MCF 10A (cell line): ENCODE measurements around the gene NHSL2. TPM values are rescaled to one million over a fixed set of nuclear protein-coding genes. Genes with fewer than 3 reads are reported as not detected.

Source experiments
- BruUV-seq: library from RNA; stranded (reverse); fragments of 400-500 nt; replicated peaks from 2 replicates; lab custom pipeline; 2021; lab: Mats Ljungman, UMichigan
- CTCF ChIA-PET: fragments of 300-600 bp; sonication (Branson Sonifier 250); formaldehyde crosslinking; extraction: SDS; loops from one replicate; lab custom pipeline; 2021; ENCODE audit warnings: antibody characterized with exemption, inconsistent platforms; lab: Yijun Ruan, JAX
- POLR2A ChIA-PET: fragments of 300-600, 350-650 bp; sonication (Branson Sonifier 250); formaldehyde crosslinking; extraction: SDS; loops from one replicate; lab custom pipeline; 2020; ENCODE audit warnings: antibody characterized with exemption, inconsistent platforms; lab: Yijun Ruan, JAX
- DNase-seq: peaks from one replicate; pipeline ENCODE4 v3.0.0-alpha.2; 2018; ENCODE audit not compliant: unreplicated experiment
- H3K27ac Mint-ChIP-seq: one replicate; pipeline ENCODE4 v1.8.0; 2022; ENCODE audit warnings: mild to moderate bottlenecking, low read depth, mixed read lengths; ENCODE audit not compliant: unreplicated experiment
- H3K27me3 Mint-ChIP-seq: one replicate; pipeline ENCODE4 v1.8.0; 2022; ENCODE audit warnings: mixed read lengths; ENCODE audit not compliant: insufficient read depth, unreplicated experiment
- H3K36me3 Mint-ChIP-seq: one replicate; pipeline ENCODE4 v1.8.0; 2022; ENCODE audit warnings: mild to moderate bottlenecking, moderate library complexity, mixed read lengths; ENCODE audit not compliant: insufficient read depth, unreplicated experiment
- H3K4me1 Mint-ChIP-seq: one replicate; pipeline ENCODE4 v1.8.0; 2022; ENCODE audit warnings: mixed read lengths; ENCODE audit not compliant: insufficient read depth, unreplicated experiment
- H3K4me3 Mint-ChIP-seq: one replicate; pipeline ENCODE4 v1.8.0; 2022; ENCODE audit warnings: mild to moderate bottlenecking, moderate library complexity, mixed read lengths; ENCODE audit not compliant: unreplicated experiment
- H3K9me3 Mint-ChIP-seq: one replicate; pipeline ENCODE4 v1.8.0; 2022; ENCODE audit warnings: mixed read lengths; ENCODE audit not compliant: unreplicated experiment
- CTCF ChIP-seq: fragments of 200-600 bp; IDR thresholded peaks from one replicate; pipeline ENCODE4 v1.8.0; 2022; ENCODE audit warnings: antibody characterized with exemption, mild to moderate bottlenecking; ENCODE audit not compliant: unreplicated experiment
- intact Hi-C: fragments of 100-400 bp; cut with micrococcal nuclease; formaldehyde crosslinking; loops from 2 replicates; pipeline ENCODE4 v1.14.1; 2022
- total RNA-seq: library from RNA; stranded (reverse); gene quantifications from 2 replicates; pipeline ENCODE4 v1.2.3, GENCODE V29; 2022

NHSL2 gene
- total RNA-seq, 1 experiment from 2014 or later: not detected

GRCh38 chrX:72110876-72111708, 200.4 kb downstream of the NHSL2 start:
- H3K4me3 Mint-ChIP-seq: no peak overlapping the region
- peaks cover 100% of the 10 kb centered on the region for H3K27me3 Mint-ChIP-seq
- no peak overlapping the region for H3K27ac Mint-ChIP-seq
- intact Hi-C loops: no loop called here
- DNase-seq: no peak
- ChIA-PET CTCF (no interaction called here), POLR2A (no interaction called here)
- H3K9me3 Mint-ChIP-seq: no peaks in the 10 kb centered on the region
- BruUV-seq: no TSS peak
- no peak for TF ChIP-seq CTCF
- H3K4me1 Mint-ChIP-seq: peaks cover 6% of the 10 kb centered on the region
- H3K36me3 Mint-ChIP-seq: no peaks in the 10 kb centered on the region

DNA sequence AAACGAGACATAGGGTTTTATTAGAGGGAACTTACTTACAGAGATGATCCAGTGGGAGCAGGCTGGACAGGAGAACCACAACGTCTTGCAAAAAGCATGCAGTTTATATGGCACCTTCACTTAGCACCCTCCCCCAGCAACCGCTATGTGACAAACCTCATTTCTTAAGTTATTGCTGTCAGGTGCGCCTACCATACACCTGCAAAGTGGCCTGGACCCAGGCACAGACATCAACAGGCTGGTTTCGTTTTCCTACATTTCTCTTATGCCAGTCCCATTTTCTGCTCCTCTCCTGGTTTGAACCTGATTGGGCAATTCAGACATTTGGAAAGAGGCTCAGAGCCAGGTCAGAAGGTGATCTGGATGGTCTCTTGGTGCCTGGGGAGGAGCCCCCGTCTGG, 202.8 kb downstream of the NHSL2 start:
- Mint-ChIP-seq H3K4me1 (no peaks in the 10 kb centered on the region), H3K36me3 (no peaks in the 10 kb centered on the region), H3K27ac (no peak overlapping the region), H3K27me3 (peaks cover 93% of the 10 kb centered on the region), H3K4me3 (no peak overlapping the region), H3K9me3 (no peaks in the 10 kb centered on the region)
- no peak for DNase-seq
- ChIA-PET POLR2A (no interaction called here), CTCF (interaction anchor here (0.6 kb wide), 1 partner anchor 13 kb away, joined by 3 read pairs; no protein-coding TSS in a partner anchor)
- BruUV-seq: no TSS peak
- intact Hi-C loops: no loop called here
- no peak for TF ChIP-seq CTCF

- Mint-ChIP-seq H3K36me3 (no peaks in the 10 kb centered on the region), H3K4me1 (no peaks in the 10 kb centered on the region), H3K27me3 (peaks cover 91% of the 10 kb centered on the region), H3K27ac (no peak overlapping the region), H3K9me3 (no peaks in the 10 kb centered on the region), H3K4me3 (no peak overlapping the region)
- BruUV-seq: no TSS peak
- TF ChIP-seq CTCF: no peak
- intact Hi-C loops: no loop called here
- ChIA-PET CTCF (interaction anchor here (0.7 kb wide), 1 partner anchor 12 kb away, joined by 3 read pairs; no protein-coding TSS in a partner anchor), POLR2A (no interaction called here)
- no peak for DNase-seq
These were observed 203.7 kb downstream of the NHSL2 start for GRCh38 chrX:72114306-72114705.

- intact Hi-C loops: no loop called here
- BruUV-seq: no TSS peak
- H3K4me3 Mint-ChIP-seq: no peak overlapping the region
- H3K4me1 Mint-ChIP-seq: no peaks in the 10 kb centered on the region
- no peak for TF ChIP-seq CTCF
- ChIA-PET CTCF (interaction anchor here (0.7 kb wide), 1 partner anchor 11 kb away, joined by 3 read pairs; no protein-coding TSS in a partner anchor), POLR2A (no interaction called here)
- no peaks in the 10 kb centered on the region for H3K36me3 Mint-ChIP-seq
- peaks cover 91% of the 10 kb centered on the region for H3K27me3 Mint-ChIP-seq
- H3K27ac Mint-ChIP-seq: no peak overlapping the region
- DNase-seq: no peak
- no peaks in the 10 kb centered on the region for H3K9me3 Mint-ChIP-seq
These were observed 204.2 kb downstream of the NHSL2 start for GRCh38 chrX:72114807-72115206.
